Common myeloid progenitor, CD34-positive (primary cell): ENCODE measurements around the gene FMNL2.
A peak's percentile ranks its signal among the peaks of the same experiment; 100 is the strongest.
"Not testable (repeated sequence)": the region's sequence is repeated elsewhere in the genome, so short reads cannot be mapped to it uniquely, and the experiment has no call there.

Source experiments
- CTCF ChIA-PET: fragments of 350-600 bp; sonication (Branson Sonifier 250); formaldehyde crosslinking; loops from one replicate; lab custom pipeline; 2021; ENCODE audit warnings: antibody characterized with exemption; lab: Charles Lee
- POLR2A ChIA-PET: fragments of 350-600 bp; sonication (Branson Sonifier 250); formaldehyde crosslinking; loops from one replicate; lab custom pipeline; 2021; ENCODE audit warnings: antibody characterized with exemption; lab: Charles Lee
- DNase-seq, 3 donors: peaks; one replicate each; pipeline versions ENCODE4 v3.0.0 to v3.0.0-alpha.2; 2013
- H3K27ac ChIP-seq, 2 experiments: 1 replicate in 1 of 2; 2 replicates in 1 of 2; pipeline ENCODE4 v1.7.0; 2013; ENCODE audit warnings: inconsistent platforms in 2 of 2, low read length in 2 of 2, mild to moderate bottlenecking in 2 of 2, low read depth in 1 of 2, moderate library complexity in 1 of 2; ENCODE audit not compliant: severe bottlenecking in 2 of 2, insufficient read depth in 1 of 2, poor library complexity in 1 of 2
- H3K27me3 ChIP-seq, 5 experiments: replicated peaks in 2 of 5; 1 replicate in 3 of 5; 2 replicates in 2 of 5; pipeline versions ENCODE4 v1.6.1 to v1.7.0; 2013; ENCODE audit warnings: low read length in 4 of 5, mild to moderate bottlenecking in 2 of 5, moderate library complexity in 2 of 5, inconsistent platforms in 1 of 5; ENCODE audit not compliant: insufficient read depth in 5 of 5, control insufficient read depth in 4 of 5
- H3K36me3 ChIP-seq, 4 experiments: 1 replicate in 2 of 4; 2 replicates in 2 of 4; pipeline versions ENCODE4 v1.6.1 to v1.7.0; 2013; ENCODE audit warnings: low read length in 3 of 4, control low read depth in 1 of 4, mild to moderate bottlenecking in 1 of 4; ENCODE audit not compliant: control insufficient read depth in 4 of 4, insufficient read depth in 4 of 4
- H3K4me1 ChIP-seq, 4 experiments: 1 replicate in 3 of 4; 2 replicates in 1 of 4; pipeline versions ENCODE4 v1.6.1 to v1.7.1; 2013; ENCODE audit warnings: low read length in 3 of 4, mild to moderate bottlenecking in 3 of 4, control low read depth in 1 of 4, inconsistent platforms in 1 of 4, moderate library complexity in 1 of 4; ENCODE audit not compliant: control insufficient read depth in 4 of 4, insufficient read depth in 4 of 4; ENCODE audit errors: control extremely low read depth in 1 of 4
- H3K4me3 ChIP-seq, 7 experiments: 1 replicate in 4 of 7; 2 replicates in 3 of 7; pipeline versions ENCODE4 v1.5.1 to v1.7.0; 2013; ENCODE audit warnings: mild to moderate bottlenecking in 7 of 7, low read length in 6 of 7, moderate library complexity in 6 of 7, inconsistent platforms in 2 of 7, low read depth in 2 of 7, control low read depth in 1 of 7; ENCODE audit not compliant: insufficient read depth in 4 of 7, control insufficient read depth in 1 of 7; ENCODE audit errors: extremely low read depth in 1 of 7
- H3K9me3 ChIP-seq, 5 experiments: 1 replicate in 4 of 5; 2 replicates in 1 of 5; pipeline versions ENCODE4 v1.6.1 to v1.7.1; 2013; ENCODE audit warnings: low read length in 4 of 5, mild to moderate bottlenecking in 2 of 5, inconsistent platforms in 1 of 5, low read depth in 1 of 5, moderate library complexity in 1 of 5; ENCODE audit not compliant: control insufficient read depth in 4 of 5, insufficient read depth in 2 of 5; ENCODE audit errors: control extremely low read depth in 1 of 5
- WGBS: methylation state at CpG from one replicate; pipeline ENCODE4 v1.1.5; 2013; ENCODE audit not compliant: insufficient coverage; 5-methylcytosine and 5-hydroxymethylcytosine counted together

The FMNL2 gene

DNA sequence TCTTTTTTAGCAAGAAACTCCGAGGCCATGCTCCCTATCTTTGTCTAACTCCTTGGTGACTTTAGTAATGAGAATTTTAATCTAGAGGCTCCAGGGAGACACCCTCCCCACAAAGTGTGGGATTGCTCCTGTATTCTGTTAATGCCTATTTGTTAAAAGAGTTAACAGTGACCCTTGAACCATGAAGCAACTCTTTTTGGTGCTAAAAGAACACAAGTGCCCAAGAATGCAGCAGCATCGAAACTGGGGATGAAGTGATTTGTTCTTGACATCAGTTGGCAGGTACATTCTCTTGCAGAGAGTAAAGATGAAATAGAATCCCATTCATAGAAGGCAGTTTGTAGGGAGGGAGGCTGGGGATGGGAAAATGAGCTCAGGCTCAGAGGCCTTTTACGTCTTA is 50.0 kb downstream of the FMNL2 start:
- no peak for DNase-seq
- H3K4me3 ChIP-seq = no peak overlapping the region
- 100% methylated on average over 1 of the region's 3 CpGs for WGBS
- H3K9me3 ChIP-seq = peaks cover 0 to 1% (median 0%) of the 10 kb centered on the region in 5 experiments
- H3K27ac ChIP-seq = no peak overlapping the region
- POLR2A ChIA-PET = no interaction called here
- CTCF ChIA-PET = interaction anchor here (1.7 kb wide), 1 partner anchor 10 kb away, joined by 3 read pairs; no protein-coding TSS in a partner anchor
- H3K27me3 ChIP-seq = no peaks in the 10 kb centered on the region
- peaks cover 0 to 2% (median 0%) of the 10 kb centered on the region in 4 experiments for H3K4me1 ChIP-seq
- H3K36me3 ChIP-seq = no peaks in the 10 kb centered on the region

- DNase-seq = no peak
- POLR2A ChIA-PET = no interaction called here
- Histone ChIP-seq H3K9me3 (peaks cover 0 to 1% (median 0%) of the 10 kb centered on the region in 5 experiments), H3K27ac (no peak overlapping the region), H3K27me3 (no peaks in the 10 kb centered on the region), H3K36me3 (no peaks in the 10 kb centered on the region), H3K4me1 (peaks cover 0 to 2% (median 0%) of the 10 kb centered on the region in 4 experiments), H3K4me3 (no peak overlapping the region)
- CTCF ChIA-PET = interaction anchor here (1.7 kb wide), 1 partner anchor 9 kb away, joined by 3 read pairs; no protein-coding TSS in a partner anchor
Observed at GRCh38 chr2:152385650-152386049, 50.7 kb downstream of the FMNL2 start.

DNA sequence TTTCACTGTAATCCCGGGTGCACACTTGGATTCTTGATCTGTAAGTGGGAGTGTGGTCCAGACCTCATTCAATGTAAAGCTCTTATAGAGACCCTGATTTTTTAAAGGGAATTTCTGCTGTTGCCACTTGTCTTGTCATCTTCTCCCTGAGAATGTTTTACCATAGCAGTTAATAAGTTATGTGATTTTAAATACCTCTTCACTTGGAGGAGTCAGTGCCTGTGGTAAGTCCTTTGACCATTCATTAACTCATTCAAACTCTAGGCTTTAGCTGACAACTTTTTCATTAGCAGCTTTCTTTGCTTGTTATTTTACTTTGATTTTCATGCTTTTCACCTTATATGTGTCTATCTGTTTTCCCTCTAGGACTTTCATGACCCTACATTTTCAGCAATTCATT is 51.3 kb downstream of the FMNL2 start:
- peaks cover 0 to 1% (median 0%) of the 10 kb centered on the region in 5 experiments for H3K9me3 ChIP-seq
- no peak overlapping the region for H3K27ac ChIP-seq
- no peaks in the 10 kb centered on the region for H3K27me3 ChIP-seq
- no peak for DNase-seq
- WGBS = no CpG with 5 or more reads among the region's 1 CpG
- H3K4me1 ChIP-seq = peaks cover 0 to 2% (median 0%) of the 10 kb centered on the region in 4 experiments
- H3K4me3 ChIP-seq = no peak overlapping the region
- CTCF ChIA-PET = interaction anchor here (1.7 kb wide), 1 partner anchor 9 kb away, joined by 3 read pairs; no protein-coding TSS in a partner anchor
- no peaks in the 10 kb centered on the region for H3K36me3 ChIP-seq
- POLR2A ChIA-PET = no interaction called here

DNA sequence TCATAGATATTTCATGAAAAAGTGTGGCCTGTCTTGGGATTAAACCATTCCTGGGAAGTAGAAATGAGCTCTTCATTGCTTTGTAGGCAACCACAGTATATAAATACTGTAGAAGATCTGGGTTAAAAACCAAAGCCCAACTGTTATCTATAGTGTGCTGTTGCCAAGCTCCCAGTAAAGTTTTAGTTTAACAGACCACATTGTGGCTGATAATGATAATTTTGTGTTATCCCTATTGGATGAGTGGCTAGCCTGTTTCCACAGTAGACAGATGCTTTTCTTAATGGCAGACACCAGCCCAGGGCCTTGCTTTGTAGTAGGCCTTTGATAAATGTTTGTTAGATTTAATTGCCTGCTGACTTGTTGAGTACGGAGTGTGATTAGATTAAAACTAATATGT is 52.1 kb downstream of the FMNL2 start:
- no peak overlapping the region for H3K4me3 ChIP-seq
- no peaks in the 10 kb centered on the region for H3K36me3 ChIP-seq
- CTCF ChIA-PET = interaction anchor here (1.0 kb wide), 1 partner anchor 208 kb away, joined by 3 read pairs; no protein-coding TSS in a partner anchor
- no peaks in the 10 kb centered on the region for H3K27me3 ChIP-seq
- no peak overlapping the region for H3K27ac ChIP-seq
- peak in 2 of 3 donors; percentile 18 to 44 for DNase-seq
- H3K9me3 ChIP-seq = peaks cover 0 to 1% (median 0%) of the 10 kb centered on the region in 5 experiments
- H3K4me1 ChIP-seq = peaks cover 0 to 2% (median 0%) of the 10 kb centered on the region in 4 experiments
- POLR2A ChIA-PET = no interaction called here
- no CpG with 5 or more reads among the region's 1 CpG for WGBS

DNA sequence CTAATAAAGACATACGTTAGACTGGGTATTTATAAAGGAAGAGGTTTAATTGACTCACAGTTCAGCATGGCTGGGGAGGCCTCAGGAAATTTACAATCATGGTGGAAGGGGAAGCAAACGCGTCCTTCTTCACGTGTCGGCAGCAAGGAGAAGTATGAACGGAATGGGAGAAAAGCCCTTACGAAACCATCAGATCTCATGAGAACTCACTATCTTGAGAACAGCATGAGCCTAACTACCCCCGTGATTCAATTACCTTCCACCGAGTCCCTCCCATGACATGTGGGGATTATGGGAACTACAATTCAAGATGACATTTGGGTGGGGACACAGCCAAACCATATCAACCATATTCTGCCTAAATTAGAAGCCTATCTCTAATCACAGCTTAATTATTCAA is 53.3 kb downstream of the FMNL2 start:
- H3K4me1 ChIP-seq, H3K36me3 ChIP-seq, H3K27me3 ChIP-seq, H3K9me3 ChIP-seq, DNase-seq, POLR2A ChIA-PET, CTCF ChIA-PET, H3K4me3 ChIP-seq, H3K27ac ChIP-seq: not testable (repeated sequence)
- 94% methylated on average over 9 of the region's 9 CpGs for WGBS

- 96% methylated on average over 18 of the region's 19 CpGs for WGBS
- Histone ChIP-seq H3K4me3 (no peak overlapping the region), H3K27ac (no peak overlapping the region), H3K9me3 (peaks cover 0 to 1% (median 0%) of the 10 kb centered on the region in 5 experiments), H3K4me1 (peaks cover 0 to 2% (median 0%) of the 10 kb centered on the region in 4 experiments), H3K27me3 (no peaks in the 10 kb centered on the region), H3K36me3 (no peaks in the 10 kb centered on the region)
- no peak for DNase-seq
- ChIA-PET CTCF (no interaction called here), POLR2A (no interaction called here)
Observed at GRCh38 chr2:152389483-152389882, 54.5 kb downstream of the FMNL2 start.

GRCh38 chr2:152390837-152391236 is 55.9 kb downstream of the FMNL2 start:
- DNase-seq = no peak
- POLR2A ChIA-PET = no interaction called here
- Histone ChIP-seq H3K4me1 (no peaks in the 10 kb centered on the region), H3K4me3 (no peak overlapping the region), H3K36me3 (no peaks in the 10 kb centered on the region), H3K9me3 (peaks cover 0 to 1% (median 0%) of the 10 kb centered on the region in 5 experiments), H3K27ac (no peak overlapping the region), H3K27me3 (no peaks in the 10 kb centered on the region)
- CTCF ChIA-PET = no interaction called here
- WGBS = 100% methylated on average over 2 of the region's 2 CpGs
